ENCODE measurements around the gene SLC9A8. TPM values are rescaled to one million over a fixed set of nuclear protein-coding genes. Genes with fewer than 3 reads are reported as not detected.

The SLC9A8 gene
- total and polyA plus RNA-seq, 12 donors, result 12.4 to 23.3 (median 17.5) TPM

GRCh38 chr20:49810491-49811190 lies 2.0 kb upstream of the SLC9A8 start:
- TF ChIP-seq POLR2A (IDR thresholded peaks at IDR 0.05) (no peak), CTCF (IDR thresholded peaks at IDR 0.05) (no peak)
- H3K4me1 ChIP-seq (replicated peaks in 1 of 2), result peaks cover 6 to 32% of the 10 kb centered on the region in 2 donors
- no peaks in the 10 kb centered on the region for H3K27me3 ChIP-seq
- H3K9me3 ChIP-seq (replicated peaks in 1 of 3), result no peaks in the 10 kb centered on the region
- DNase-seq, result peak in 1 of 7 donors; percentile 36
- 87 to 99% (median 91%) methylated on average over 6 of the region's 6 CpGs for WGBS, 4 donors
- H3K36me3 ChIP-seq (replicated peaks in 1 of 2), result peaks cover 0 to 4% of the 10 kb centered on the region in 2 donors
- no peak overlapping the region for H3K27ac ChIP-seq
- intact Hi-C loops (cut with DNase I), result no loop called here
- no peak overlapping the region for H3K4me3 ChIP-seq

DNA sequence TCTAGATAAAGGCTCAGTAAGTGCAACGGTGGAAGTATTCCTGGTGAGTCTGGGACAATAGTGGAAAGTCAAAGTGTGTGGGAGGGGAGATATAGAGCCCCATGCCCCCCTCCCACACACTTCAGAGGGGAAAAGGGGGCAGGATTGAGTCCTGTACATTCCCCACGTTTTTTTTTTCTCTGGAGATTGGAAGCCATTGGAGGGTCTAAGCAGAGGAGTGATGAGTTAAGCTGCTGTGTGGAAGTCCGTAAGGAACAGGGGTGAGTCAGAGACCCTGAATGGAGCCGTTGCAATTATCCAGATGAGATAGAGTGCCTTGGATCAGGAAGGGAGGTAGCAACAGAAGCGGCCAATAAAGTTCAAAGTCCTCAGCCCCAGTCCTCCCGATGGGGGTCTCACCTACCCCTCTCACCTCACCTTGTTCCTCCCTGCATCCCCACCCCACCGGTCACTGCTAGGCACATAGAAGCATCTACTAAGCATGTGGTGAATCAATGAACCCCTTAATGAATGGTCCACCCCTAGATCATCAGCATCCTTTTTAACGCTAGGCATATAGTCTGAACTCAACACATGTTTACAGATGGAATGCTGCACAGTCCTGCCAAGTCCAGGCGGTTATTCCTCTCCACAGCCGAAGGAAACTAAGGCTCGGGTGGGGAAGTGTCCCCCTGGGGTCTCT lies 662 bp upstream of the SLC9A8 start:
- intact Hi-C loops (cut with DNase I), result no loop called here
- WGBS, 4 donors, result 16 to 28% (median 21%) methylated on average over 9 to 11 of the region's 11 CpGs
- H3K27ac ChIP-seq, result peak overlapping the region; percentile 77 to 96 (median 94)

DNA sequence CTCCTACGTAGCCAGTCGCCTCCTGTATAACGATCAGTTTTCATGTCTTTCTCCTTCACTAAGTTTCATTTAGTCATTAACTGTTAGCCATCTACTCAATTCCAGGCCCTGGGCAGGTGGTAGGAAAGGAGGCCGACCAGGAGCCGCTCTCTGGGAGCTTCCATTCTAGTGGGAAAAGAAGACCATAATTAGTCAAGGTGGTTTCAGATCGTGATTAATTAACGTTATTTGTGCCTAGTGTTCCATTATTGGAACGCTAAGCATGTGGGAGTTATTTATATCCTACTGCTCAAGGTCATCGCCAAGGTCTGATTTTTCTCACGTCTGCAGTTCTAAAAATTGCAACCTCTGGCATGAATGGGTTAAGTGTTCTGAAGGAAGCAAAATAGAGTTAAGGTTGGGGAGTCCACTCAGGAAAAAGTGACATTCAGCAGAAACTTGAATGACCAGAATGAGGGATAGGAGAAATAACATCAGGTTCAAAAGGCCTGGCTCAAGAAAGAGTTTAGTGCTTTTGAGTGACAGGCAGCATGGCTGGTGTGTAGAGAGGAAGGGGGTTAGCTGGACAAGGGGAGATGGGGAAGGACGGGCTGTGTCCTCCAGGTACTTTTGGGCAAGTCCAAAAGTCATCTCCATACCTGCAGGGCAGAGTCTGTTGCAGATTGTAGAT lies 812 bp downstream of the SLC9A8 start:
- H3K36me3 ChIP-seq (replicated peaks in 1 of 2), result peaks cover 0 to 9% of the 10 kb centered on the region in 2 donors
- H3K4me1 ChIP-seq (replicated peaks in 1 of 2), result peaks cover 6 to 25% of the 10 kb centered on the region in 2 donors
- intact Hi-C loops (cut with DNase I), result no loop called here
- WGBS, 4 donors, result 7 to 12% (median 10%) methylated on average over 11 of the region's 11 CpGs
- peak overlapping the region in 3 of 4 donors; percentile 10 to 85 (median 85) for H3K4me3 ChIP-seq
- peak in 1 of 7 donors; percentile 41 for DNase-seq
- no peaks in the 10 kb centered on the region for H3K9me3 ChIP-seq (replicated peaks in 1 of 3)
- TF ChIP-seq CTCF (IDR thresholded peaks at IDR 0.05) (no peak), POLR2A (IDR thresholded peaks at IDR 0.05) (no peak)
- H3K27me3 ChIP-seq, result no peaks in the 10 kb centered on the region
- peak overlapping the region; percentile 77 to 96 (median 94) for H3K27ac ChIP-seq

More for the DNA sequence above, 662 bp upstream of the SLC9A8 start:
- H3K27me3 ChIP-seq, result no peaks in the 10 kb centered on the region
- peak in 6 of 7 donors; percentile 16 to 53 (median 46) for DNase-seq
- peaks cover 0 to 9% of the 10 kb centered on the region in 2 donors for H3K36me3 ChIP-seq (replicated peaks in 1 of 2)
- TF ChIP-seq POLR2A (IDR thresholded peaks at IDR 0.05) (no peak), CTCF (IDR thresholded peaks at IDR 0.05) (no peak)
- no peaks in the 10 kb centered on the region for H3K9me3 ChIP-seq (replicated peaks in 1 of 3)
- H3K4me3 ChIP-seq, result peak overlapping the region in 2 of 4 donors; percentile 85
- peaks cover 6 to 27% of the 10 kb centered on the region in 2 donors for H3K4me1 ChIP-seq (replicated peaks in 1 of 2)

Measured in adrenal gland (tissue), 12 donors.